Neural crest cell (in vitro differentiated cells): Measurements from ENCODE around the gene FGD3. TPM values are rescaled to one million over a fixed set of nuclear protein-coding genes. Genes with fewer than 3 reads are reported as not detected.
A peak's percentile ranks its signal among the peaks of the same experiment; 100 is the strongest.
"Not testable (repeated sequence)": the region's sequence is repeated elsewhere in the genome, so short reads cannot be mapped to it uniquely, and the experiment has no call there.

Experiments
- DNase-seq: peaks from one replicate; pipeline ENCODE4 v3.0.0; 2021; ENCODE audit warnings: low read depth, mixed read lengths, low spot score
- H3K27ac Mint-ChIP-seq: one replicate; pipeline ENCODE4 v1.8.0; 2021; ENCODE audit warnings: mild to moderate bottlenecking, mixed read lengths; ENCODE audit not compliant: unreplicated experiment
- H3K27me3 Mint-ChIP-seq: 2 replicates; pipeline ENCODE4 v1.8.0; 2021; ENCODE audit warnings: low read depth, mild to moderate bottlenecking, mixed read lengths
- H3K36me3 Mint-ChIP-seq: 2 replicates; pipeline ENCODE4 v1.8.0; 2021; ENCODE audit warnings: low read depth, mild to moderate bottlenecking, mixed read lengths
- H3K4me1 Mint-ChIP-seq: 2 replicates; pipeline ENCODE4 v1.8.0; 2021; ENCODE audit warnings: mixed read lengths
- H3K4me3 Mint-ChIP-seq: one replicate; pipeline ENCODE4 v1.8.0; 2021; ENCODE audit warnings: mild to moderate bottlenecking, mixed read lengths
- H3K9me3 Mint-ChIP-seq: 2 replicates; pipeline ENCODE4 v1.8.0; 2021; ENCODE audit warnings: mixed read lengths
- total RNA-seq: library from RNA; stranded (reverse); gene quantifications from 2 replicates; pipeline ENCODE4 v1.2.1, GENCODE V29; 2021
- TF ChIP-seq, protein P1 (sequence below): fragments of 200-600 bp; sonication (generic); conservative IDR thresholded peaks from 2 replicates; pipeline ENCODE4 v1.5.0; 2021; ENCODE audit warnings: antibody characterized with exemption, mild to moderate bottlenecking

Gene FGD3
- total RNA-seq, 1 donor from 2014 or later, result 4.1 TPM

DNA sequence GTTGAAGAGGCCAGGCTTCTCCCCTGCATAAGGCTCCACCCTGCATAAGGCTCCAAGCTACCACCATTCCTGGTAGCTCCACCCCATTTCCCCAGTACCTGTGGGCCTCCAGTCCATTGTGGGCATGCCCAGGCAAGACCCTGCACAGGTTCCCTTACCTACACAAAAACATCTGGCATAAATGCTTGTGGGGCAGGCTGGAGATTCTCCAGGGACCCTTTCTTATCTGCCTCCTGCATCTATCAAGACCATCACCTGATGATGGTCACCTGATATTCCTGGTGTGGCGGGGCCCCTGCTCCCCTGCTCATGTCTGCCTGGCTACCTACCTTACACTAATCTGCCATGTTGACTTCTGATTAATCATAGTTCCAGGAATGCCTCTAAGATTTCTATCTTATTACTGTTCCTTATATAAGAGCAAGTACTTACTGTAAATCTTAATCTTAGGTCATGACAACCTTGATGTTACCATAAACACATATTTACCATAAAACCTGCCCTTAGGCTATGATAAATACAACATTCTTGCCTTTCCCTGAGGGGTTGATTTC, 41.0 kb downstream of the FGD3 start:
- Mint-ChIP-seq H3K27ac (no peak overlapping the region), H3K36me3 (peaks cover 26% of the 10 kb centered on the region), H3K4me1 (peaks cover 3% of the 10 kb centered on the region), H3K4me3 (no peak overlapping the region), H3K27me3 (peaks cover 20% of the 10 kb centered on the region), H3K9me3 (peaks cover 16% of the 10 kb centered on the region)
- no peak for DNase-seq
- TF ChIP-seq, protein P1, sequence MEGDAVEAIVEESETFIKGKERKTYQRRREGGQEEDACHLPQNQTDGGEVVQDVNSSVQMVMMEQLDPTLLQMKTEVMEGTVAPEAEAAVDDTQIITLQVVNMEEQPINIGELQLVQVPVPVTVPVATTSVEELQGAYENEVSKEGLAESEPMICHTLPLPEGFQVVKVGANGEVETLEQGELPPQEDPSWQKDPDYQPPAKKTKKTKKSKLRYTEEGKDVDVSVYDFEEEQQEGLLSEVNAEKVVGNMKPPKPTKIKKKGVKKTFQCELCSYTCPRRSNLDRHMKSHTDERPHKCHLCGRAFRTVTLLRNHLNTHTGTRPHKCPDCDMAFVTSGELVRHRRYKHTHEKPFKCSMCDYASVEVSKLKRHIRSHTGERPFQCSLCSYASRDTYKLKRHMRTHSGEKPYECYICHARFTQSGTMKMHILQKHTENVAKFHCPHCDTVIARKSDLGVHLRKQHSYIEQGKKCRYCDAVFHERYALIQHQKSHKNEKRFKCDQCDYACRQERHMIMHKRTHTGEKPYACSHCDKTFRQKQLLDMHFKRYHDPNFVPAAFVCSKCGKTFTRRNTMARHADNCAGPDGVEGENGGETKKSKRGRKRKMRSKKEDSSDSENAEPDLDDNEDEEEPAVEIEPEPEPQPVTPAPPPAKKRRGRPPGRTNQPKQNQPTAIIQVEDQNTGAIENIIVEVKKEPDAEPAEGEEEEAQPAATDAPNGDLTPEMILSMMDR, result no peak

DNA sequence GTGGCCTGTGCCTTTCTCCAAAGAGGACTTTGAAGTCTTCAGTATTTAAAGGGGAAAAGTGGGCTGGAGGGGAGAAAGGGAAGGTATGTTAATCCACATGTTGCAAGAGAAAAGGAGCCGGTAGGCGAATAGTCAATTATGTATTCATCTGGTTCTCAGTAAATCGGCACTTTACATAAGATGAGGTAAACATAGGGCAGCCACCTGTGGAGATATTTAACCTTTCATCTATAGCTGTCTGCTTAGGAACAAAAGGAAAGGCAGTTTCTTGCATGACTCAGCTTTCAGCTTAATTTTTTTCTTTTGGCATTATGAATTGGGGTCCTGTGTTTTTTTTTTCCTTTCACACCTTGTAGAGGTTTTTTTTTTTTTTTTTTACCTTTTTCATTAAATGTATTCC, 42.2 kb downstream of the FGD3 start:
- TF ChIP-seq, protein P1, result no peak
- peaks cover 26% of the 10 kb centered on the region for H3K27me3 Mint-ChIP-seq
- peaks cover 3% of the 10 kb centered on the region for H3K4me1 Mint-ChIP-seq
- H3K4me3 Mint-ChIP-seq, result no peak overlapping the region
- H3K27ac Mint-ChIP-seq, result no peak overlapping the region
- peaks cover 17% of the 10 kb centered on the region for H3K9me3 Mint-ChIP-seq
- DNase-seq, result no peak
- peaks cover 20% of the 10 kb centered on the region for H3K36me3 Mint-ChIP-seq

DNA sequence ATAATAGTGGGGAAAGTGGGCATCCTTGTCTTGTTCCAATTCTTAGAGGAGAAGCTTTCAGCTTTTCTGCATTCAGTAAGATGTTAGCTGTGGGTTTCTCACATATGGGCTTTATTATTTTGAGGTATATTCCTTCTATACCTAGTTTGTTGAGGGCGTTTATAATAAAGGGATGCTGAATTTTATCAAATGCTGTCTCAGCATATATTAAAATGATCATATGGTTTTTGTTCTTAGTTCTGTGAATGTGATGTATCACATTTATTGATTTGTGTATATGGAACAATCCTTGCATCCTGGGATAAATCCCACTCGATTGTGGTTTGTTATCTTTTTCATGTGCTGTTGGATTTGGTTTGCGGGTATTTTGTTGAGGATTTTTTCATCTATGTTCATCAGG, 43.1 kb downstream of the FGD3 start:
- no peak for DNase-seq
- TF ChIP-seq, protein P1, result no peak
- peaks cover 16% of the 10 kb centered on the region for H3K9me3 Mint-ChIP-seq
- no peak overlapping the region for H3K4me3 Mint-ChIP-seq
- peaks cover 20% of the 10 kb centered on the region for H3K36me3 Mint-ChIP-seq
- H3K4me1 Mint-ChIP-seq, result peaks cover 3% of the 10 kb centered on the region
- H3K27me3 Mint-ChIP-seq, result peaks cover 26% of the 10 kb centered on the region
- H3K27ac Mint-ChIP-seq, result peak overlapping the region; percentile 21

DNA sequence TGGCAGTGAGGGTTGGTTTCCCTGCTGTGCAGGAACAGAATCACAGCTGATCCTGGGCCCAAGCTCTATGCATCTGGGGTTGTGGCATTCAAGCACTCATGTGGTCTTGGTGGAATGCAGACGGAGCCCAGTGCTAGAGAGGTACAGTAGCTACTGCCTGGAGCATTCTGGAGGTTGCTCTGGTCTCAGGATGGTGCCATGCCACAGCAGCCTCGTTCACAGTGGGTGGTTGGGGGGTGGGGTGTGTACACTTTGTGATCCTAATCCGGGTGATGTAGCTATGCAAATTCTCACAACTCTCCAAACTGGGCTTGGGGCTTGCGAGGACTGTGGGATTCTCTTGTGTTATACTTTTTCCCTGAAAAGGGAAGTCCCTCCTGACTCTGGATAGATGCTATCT, 45.2 kb downstream of the FGD3 start:
- Mint-ChIP-seq H3K9me3 (peaks cover 15% of the 10 kb centered on the region), H3K27me3 (peaks cover 40% of the 10 kb centered on the region), H3K4me3 (no peak overlapping the region), H3K36me3 (peaks cover 17% of the 10 kb centered on the region), H3K4me1 (no peaks in the 10 kb centered on the region), H3K27ac (no peak overlapping the region)
- TF ChIP-seq, protein P1, result no peak
- no peak for DNase-seq

DNA sequence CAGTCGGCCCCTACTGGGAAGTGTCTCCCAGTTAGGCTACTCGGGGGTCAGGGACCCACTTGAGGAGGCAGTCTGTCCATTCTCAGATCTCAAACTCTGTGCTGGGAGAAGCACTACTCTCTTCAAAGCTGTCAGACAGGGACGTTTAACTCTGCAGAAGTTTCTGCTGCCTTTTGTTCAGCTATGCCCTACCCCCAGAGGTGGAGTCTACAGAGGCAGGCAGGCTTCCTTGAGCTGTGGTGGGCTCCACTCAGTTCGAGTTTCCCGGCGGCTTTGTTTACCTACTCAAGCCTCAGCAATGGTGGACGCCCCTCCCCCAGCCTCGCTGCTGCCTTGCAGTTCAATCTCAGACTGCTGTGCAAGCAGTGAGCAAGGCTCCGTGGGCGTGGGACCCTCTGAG, 51.5 kb downstream of the FGD3 start:
- Mint-ChIP-seq H3K36me3 (peaks cover 11% of the 10 kb centered on the region), H3K27me3 (peaks cover 19% of the 10 kb centered on the region)
- DNase-seq, H3K27ac Mint-ChIP-seq, H3K9me3 Mint-ChIP-seq, H3K4me3 Mint-ChIP-seq, H3K4me1 Mint-ChIP-seq: not testable (repeated sequence)

DNA sequence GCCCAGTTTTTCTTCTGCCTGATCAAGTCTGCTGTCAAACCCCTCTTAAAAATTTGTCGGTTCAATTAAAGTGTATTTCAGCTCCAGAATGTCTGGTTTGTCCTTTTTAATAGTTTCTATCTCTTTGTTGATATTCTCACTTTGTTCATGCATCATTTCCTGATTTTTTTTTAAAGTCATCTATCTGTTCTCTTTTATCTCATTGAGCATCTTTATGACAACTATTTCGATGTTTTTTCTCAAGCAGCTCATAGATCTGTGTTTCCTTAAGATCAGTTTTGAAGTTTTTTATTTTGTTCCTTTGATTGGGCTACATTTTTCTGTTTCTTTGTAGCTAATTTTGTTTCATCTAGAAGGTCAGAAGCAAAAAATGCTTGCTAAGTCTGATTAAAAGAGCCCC, 53.7 kb downstream of the FGD3 start:
- Mint-ChIP-seq H3K27me3 (peaks cover 9% of the 10 kb centered on the region), H3K27ac (no peak overlapping the region), H3K9me3 (peaks cover 6% of the 10 kb centered on the region), H3K36me3 (peaks cover 9% of the 10 kb centered on the region), H3K4me3 (no peak overlapping the region), H3K4me1 (no peaks in the 10 kb centered on the region)
- no peak for DNase-seq
- TF ChIP-seq, protein P1, result no peak
